GM21367 (cell line): ENCODE data around the gene SREBF2.

Experiments used
- ATAC-seq: cut with Tn5 transposase; IDR thresholded peaks from one replicate; pipeline ENCODE4 v1.9.1; 2021; ENCODE audit not compliant: unreplicated experiment

SREBF2 gene

DNA sequence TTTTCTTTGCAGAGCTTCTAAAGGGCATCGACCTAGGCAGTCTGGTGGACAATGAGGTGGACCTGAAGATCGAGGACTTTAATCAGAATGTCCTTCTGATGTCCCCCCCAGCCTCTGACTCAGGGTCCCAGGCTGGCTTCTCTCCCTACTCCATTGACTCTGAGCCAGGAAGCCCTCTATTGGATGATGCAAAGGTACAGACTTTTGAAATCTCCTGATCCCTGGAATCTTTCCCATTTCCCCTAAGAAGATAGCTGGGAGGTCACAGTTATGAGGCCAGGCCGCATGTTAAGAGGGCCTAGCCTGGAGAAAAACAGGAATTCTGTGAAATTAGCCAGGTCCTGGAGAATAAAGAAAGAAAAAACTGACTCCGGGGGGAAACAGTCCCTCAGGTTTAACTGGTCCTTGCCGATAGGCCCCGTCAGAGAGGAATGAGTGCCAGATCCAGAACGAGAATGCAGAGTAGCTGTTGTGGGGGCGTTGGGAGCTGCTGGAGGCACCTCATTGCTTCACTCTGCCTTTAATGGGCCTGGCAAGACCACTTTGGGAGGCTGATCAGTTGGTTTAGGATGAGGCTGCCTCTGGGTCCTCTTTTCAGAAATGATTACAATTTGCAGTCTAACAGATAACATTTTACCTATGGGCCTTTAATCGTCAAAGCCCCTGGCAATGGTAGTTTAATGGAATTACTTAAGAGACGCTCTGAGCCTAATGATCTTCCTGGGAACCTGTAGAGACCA lies 42.8 kb downstream of the SREBF2 start:
- no peak for ATAC-seq

DNA sequence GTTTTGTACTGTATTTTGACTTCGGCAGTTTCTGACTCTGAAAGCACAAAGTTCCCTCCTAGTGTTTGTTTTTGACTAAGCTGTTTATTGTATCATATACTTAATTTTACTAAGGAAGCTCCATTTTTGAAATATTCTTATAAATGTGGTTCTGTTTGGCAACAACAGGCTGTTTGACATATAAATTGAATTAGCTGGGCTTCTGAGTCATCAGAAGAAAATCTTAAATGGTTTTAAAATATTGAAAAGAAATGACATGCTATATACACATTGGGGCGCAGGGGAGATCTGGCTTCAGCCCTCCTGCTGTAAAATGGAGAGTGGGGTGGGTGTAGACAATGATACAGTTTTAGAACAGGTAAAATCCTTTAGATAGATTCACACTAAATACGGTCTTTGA lies 43.4 kb downstream of the SREBF2 start:
- no peak for ATAC-seq

DNA sequence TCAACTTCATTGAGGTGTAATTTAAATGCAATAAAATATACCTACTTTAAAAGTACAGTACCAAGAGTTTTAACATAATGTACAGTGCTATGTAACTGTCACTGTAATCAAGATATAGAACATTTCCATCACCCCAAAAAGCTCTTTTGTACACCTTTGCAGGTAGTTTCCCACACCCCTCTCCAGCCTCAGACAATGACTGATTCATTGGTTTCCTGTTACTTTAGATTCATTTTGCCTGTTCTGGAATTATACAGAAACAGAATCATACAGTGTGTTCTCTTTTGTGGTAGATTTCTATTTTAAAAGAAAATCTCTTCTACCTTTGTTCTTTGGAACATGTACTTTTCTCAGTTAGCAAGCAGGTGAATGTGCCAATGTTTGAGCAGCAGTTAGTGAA lies 43.8 kb downstream of the SREBF2 start:
- ATAC-seq = no peak

DNA sequence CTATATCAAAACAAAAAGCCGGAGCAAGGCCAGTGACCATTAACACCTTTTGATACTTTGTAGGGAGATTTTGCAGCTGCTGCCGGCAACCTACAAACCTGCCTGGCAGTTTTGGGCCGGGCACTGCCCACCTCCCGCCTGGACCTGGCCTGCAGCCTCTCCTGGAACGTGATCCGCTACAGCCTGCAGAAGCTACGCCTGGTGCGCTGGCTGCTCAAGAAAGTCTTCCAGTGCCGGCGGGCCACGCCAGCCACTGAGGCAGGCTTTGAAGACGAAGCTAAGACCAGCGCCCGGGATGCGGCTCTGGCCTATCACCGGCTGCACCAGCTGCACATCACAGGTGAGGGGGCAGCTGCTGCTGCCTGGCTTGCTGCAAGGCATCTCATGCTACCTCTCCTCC lies 47.7 kb downstream of the SREBF2 start:
- no peak for ATAC-seq

DNA sequence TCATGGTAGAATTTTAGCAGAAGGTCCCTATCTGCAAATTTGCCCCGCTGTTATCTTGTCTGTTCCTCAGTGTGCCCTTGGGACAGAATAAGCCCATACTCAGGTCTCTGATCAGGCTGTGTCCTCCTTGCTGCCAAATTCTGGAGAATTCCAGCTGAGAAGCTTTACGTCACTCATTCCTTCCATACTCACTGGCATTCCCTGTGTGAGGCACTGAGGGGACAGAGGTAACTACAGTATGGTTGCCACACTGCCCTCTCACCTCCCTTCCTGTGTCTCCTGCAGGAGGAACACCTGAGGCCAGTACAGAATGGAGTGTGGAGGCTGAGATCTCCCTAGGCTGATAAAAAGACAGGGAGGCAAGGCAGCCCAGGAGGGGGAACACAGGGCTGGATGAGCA lies 50.5 kb downstream of the SREBF2 start:
- ATAC-seq = no peak

DNA sequence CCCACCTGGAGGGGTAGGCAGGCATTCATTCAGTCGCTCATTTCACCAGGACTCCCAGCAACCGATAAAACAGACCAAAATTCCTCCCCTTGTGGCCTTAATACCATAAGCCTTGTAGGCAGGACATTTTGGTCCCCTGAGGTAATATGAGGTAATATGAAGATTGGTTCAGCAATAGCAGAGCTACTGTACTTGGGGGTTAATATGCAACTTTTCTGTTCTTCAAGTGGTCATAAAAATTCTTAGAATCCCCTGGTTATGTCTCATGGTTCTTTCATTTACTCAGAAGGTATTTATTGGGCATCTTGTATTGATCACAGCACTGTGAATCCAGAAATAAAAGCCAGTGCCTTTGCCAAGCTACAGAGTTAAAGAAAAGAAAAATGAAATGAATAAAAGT lies 52.2 kb downstream of the SREBF2 start:
- no peak for ATAC-seq

DNA sequence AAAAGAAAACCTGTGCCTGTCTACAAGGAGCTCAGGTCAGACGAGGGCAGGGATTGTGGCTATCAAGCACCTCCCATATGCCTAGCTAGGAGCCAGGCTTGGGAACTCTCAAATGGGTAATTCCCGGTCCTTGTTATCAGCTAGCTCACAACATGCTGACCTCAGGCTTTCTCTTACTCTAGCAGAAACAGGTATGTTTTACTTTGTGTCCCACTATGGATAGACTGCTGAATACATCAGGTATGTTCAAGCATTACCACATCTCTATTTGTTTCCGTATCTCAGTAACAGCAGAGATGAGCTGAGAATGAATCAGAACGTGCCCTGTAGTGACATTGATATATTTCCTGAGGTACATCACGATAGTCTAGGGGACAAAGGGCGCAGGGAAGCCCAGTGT lies 52.6 kb downstream of the SREBF2 start:
- ATAC-seq = no peak

DNA sequence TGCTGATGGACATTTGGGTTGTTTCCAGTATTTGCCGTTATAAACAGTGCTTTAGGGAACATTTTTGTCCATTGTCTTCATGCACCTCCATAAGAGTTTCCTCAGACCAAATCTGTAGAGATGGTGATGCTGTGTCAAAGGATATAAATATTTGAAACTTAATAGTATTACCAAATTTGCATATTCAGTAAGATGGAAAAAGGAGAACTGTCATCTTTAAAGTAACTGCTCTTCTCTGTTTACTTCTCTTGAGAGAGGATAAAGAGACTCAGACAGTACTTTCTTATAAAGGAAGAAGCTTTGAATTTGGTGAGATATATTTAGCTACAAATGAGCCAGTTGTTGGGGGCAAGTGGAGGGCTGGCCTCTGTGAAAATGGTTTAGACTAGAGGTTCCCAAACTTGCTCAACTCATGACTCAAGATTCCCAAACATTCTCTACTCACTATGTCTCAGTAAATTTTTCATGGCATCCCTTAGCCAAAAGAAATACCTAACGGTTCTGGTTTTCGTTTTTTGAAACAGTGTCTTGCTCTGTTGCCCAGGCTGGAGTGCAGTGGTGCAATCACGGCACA lies 55.8 kb downstream of the SREBF2 start:
- ATAC-seq = no peak

DNA sequence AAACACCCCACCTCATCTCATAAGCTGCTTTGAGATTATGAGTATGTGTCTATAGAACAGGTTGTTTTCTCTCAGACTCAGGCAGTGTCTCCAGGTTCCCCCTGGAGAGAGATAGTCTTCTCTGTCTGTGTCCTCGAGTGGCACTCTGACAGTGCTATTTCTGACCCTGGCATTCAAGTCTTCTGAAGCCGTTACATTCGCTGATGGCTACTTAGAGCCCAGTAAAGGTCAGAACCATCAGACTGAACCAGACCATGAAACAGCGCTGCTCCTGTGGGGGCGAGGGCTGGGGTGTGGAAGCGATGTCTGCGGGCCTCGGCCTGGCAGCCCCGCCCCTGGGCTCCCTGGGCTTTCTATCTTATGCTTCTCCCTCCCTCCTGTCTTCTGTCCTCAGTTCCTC lies 58.5 kb downstream of the SREBF2 start:
- no peak for ATAC-seq

DNA sequence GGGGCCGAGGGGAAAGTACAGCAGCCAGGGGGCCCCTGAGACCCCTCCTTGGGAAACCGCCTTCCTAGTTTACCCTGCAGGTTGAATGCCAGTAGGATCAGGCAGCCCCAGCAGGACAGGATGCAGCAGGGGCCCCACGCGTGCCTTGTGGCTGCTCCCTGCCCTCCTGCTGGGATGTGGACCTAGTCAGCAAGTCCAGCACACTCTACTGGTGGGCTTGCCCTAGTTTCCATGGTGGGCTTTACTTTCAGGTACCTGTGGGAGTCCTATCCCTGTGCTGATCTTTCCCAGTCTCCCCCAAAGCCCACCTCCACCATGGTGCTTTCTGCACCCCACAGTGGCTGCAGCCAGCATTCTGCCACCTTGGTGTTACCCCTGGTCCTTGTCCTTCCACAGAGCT lies 59.8 kb downstream of the SREBF2 start:
- ATAC-seq = no peak

DNA sequence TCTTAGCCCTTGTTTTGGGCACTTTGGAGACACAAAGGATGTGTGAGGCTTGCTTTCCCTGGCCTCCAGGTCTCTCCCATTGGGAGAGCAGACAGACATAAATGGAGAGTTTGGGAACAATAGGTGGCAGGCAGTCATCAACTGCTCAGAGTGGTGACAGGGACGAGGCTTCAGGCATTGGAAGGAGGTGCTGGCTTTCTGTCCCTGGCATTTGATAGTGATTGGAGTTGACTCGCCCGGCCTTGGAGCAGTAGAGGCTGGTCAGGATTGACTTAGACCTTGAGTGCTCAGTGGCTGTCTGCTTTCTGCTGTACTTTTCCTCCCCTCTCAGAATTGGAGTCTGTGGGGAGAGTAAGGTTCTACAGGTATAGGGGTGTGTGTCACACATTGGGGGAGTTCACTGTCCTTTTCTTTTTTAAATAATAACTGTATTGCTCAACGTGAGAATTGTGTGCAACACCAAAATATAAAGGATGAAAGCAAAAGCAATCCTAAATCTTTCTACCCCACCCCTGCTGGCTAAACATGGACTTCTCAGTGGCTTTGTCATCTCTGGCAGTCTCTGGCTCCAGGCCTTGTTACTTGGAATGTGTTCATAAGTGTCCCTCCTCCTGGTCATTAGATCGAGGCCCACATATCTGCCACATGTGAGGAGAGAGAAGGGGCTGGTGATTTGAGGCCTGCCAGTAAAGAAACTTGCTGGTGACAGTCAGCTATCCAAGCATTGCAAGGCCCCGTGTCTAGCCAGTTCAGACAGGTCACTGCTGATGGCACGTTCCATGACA lies 60.9 kb downstream of the SREBF2 start:
- ATAC-seq = no peak

DNA sequence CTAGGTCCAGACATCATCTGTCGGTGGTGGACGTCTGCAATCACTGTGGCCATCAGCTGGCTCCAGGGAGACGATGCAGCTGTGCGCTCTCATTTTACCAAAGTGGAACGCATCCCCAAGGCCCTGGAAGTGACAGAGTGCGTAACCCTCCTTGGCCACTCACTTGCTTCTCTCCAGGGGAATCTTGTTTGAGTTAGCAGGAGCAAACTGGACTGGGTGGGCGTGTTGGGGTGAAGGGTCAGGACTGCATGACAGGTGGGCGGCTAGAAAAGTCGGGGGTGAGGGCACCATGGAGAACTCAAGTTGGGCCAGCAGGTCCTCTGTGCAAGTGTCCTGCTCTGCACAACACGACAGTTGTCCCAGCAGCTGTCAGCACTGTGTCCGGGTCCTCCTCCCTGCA lies 65.7 kb downstream of the SREBF2 start:
- no peak for ATAC-seq

DNA sequence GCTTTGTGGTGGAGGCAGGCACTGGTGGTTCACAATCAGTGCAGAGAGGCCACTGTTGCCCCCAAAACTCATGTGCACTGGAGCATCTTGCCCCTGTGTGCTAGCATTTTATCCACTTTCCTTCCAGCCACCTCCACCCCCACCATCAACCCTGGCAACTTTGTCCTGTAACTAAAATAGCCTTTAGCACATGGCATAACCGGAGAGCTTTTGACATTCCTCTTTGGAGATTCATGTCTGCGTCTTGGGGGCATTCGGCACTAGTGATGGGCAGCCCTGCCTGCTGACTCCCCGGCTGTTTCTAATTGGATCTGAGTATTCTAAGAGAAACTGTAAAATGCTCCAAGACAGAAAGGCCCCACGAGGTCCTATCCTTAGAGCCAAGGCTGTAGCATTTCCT lies 66.2 kb downstream of the SREBF2 start:
- ATAC-seq = no peak

DNA sequence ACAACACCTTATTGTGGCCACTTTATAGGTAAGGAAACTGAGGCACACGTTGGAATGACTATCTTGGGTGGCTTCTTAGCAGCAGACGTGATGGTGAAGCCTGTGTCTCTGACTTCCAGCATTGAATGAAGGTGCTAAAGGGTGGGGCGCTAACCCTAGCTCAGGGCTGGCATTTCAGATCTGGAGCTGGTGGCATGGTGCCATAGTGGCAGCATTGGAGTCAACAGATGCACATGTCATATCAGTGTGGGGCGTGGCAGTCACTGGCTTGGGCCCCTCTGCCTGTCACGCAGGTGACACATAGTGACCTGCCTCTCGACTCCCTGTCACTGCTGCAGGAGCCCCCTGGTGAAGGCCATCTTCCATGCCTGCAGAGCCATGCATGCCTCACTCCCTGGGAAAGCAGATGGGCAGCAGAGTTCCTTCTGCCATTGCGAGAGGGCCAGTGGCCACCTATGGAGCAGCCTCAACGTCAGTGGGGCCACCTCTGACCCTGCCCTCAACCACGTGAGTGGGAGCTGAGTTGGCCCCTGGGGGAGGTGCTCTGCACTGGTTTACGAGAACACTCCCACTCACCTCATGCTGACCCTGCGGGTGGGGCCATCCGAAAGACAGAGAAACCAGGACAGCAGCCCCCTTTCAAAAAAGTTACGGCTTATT lies 67.2 kb downstream of the SREBF2 start:
- no peak for ATAC-seq

DNA sequence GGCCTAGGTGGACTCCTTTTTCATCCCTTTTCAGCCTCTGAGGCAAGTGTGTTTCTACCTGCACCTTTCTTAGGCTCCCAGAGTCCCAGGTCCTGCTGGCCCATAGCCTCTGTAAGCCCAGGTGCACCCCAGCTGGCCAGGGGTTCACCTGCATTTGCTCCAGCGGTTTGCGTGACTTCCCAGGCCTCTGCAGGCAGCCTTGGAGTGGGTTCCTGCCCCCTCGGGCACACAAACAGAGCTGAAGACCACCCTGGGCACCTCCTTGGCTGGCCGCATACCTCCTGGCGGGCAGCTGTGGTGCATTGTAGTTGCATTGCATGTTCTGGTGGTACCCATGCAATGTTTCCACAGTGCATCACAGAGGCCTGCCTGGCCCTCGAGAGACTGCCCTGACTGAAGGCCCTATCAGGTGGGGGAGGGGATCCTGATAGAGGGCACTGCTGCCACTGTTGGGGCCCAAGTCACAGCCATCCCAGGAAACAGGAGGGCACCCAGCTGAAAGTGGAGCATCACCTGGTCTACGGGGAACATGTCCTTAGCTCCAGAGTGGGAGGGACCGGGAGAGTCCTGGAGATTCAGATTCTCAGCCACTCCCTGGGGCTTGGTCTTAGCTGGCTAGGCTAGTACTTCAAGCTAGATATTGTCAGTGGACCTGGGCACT lies 67.9 kb downstream of the SREBF2 start:
- no peak for ATAC-seq

DNA sequence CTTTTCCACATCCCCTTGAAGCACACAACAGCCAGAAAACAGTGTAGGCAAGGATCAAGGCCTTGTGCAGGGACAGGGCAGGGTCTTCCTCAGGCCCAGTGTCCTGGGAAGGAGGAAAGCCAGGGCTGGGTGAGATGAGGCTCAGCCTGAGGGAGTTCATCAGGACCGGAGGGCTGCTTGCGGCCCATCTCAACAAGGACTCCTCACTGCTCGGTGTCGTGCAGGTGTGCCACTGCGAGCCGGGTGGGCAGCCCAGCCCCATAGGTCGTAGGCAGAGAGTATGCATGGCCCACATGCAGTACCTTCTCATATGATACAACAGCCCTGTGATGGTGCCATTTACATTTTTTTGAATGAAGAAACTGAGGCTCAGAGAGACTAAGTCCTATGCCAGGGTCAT lies 69.1 kb downstream of the SREBF2 start:
- no peak for ATAC-seq

DNA sequence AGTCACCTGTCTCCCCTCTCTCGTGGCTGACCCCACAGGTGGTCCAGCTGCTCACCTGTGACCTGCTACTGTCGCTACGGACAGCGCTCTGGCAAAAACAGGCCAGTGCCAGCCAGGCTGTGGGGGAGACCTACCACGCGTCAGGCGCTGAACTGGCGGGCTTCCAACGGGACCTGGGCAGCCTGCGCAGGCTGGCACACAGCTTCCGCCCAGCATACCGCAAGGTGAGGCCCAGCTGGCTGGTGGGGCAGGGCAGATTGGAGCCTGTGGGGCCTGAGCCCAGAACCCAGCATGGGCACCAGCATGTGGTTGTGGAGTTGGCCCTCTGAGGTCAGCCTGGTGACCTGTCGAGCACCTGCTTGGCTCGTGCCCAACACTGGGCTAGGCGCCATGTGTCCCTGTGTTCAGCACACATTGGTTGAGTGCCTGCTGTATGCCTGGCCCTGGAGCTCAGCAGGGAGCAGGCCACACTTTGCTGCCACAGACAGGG lies 70.1 kb downstream of the SREBF2 start:
- ATAC-seq = no peak

DNA sequence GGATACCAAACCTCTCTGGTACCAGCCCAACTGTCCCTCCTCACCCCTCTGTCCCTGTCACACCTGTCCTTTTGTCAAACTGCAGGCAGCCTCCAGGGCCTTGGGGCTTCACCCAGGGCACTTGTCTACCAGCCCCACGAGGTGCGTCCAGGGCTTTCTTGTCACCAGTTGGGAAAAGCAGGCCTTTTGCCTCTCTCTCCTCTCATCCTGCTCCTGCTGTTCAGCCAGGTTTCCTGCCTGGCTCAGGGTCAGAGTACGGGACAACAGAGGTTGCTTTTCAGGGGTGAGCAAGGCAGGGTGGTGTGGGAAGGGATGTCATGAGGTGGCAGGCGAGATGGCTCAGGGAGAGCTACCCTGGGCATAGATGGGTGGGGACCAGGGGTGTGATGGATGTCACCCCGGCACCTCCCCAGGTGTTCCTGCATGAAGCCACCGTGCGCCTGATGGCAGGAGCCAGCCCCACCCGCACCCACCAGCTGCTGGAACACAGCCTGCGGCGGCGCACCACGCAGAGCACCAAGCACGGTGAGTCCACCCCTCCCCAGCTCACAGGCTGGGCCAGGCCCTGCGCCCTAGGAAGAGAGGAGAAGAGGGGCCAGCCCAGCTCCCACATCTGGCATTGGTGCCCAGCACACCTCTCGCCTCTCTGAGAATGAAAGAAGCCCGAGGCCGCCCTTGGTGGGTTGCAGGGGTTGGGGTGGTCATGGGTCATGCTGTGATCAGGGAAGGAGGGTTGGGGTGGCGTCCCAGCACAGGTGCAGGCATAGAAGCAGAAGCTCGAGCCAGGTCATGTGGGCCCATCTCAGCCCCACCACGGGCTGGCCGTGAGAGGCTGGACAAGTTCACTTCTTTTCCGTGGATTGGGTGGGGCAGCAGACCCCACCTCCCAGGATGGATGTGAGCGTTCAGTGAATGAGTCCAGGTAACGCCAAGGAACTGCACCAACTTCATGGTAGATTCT lies 71.8 kb downstream of the SREBF2 start:
- ATAC-seq = no peak

DNA sequence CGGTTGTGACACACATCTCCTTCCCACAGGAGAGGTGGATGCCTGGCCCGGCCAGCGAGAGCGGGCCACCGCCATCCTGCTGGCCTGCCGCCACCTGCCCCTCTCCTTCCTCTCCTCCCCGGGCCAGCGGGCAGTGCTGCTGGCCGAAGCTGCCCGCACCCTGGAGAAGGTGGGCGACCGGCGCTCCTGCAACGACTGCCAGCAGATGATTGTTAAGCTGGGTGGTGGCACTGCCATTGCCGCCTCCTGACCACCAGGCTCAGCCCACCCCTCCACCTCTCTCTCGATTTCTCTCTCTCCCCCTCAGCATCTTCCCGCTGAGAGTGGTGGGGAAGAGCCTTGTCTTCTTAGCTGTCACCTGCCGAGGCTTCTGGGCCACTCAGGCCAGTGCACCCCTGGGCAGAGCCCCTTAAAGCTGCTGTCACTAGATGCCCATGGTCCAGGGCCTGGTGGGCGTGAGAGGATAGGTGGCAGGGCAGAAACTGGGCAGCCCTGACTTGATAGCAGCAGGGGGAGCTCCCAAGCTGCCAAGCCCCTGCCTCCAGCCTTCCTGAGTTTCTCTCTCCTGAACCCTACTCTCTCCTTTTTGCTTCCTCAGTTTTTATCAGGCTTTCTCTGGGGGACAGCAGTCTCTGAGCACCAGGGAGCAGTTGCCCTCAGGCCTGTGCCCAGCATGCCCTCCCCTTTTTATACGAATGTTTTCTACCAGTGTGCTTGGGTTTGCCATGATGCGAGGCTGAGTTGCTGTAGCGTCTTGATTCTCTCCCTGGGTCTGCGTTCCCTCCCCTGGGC lies 72.7 kb downstream of the SREBF2 start:
- no peak for ATAC-seq
